Measurements from ENCODE around the gene LHFPL2.

DNA sequence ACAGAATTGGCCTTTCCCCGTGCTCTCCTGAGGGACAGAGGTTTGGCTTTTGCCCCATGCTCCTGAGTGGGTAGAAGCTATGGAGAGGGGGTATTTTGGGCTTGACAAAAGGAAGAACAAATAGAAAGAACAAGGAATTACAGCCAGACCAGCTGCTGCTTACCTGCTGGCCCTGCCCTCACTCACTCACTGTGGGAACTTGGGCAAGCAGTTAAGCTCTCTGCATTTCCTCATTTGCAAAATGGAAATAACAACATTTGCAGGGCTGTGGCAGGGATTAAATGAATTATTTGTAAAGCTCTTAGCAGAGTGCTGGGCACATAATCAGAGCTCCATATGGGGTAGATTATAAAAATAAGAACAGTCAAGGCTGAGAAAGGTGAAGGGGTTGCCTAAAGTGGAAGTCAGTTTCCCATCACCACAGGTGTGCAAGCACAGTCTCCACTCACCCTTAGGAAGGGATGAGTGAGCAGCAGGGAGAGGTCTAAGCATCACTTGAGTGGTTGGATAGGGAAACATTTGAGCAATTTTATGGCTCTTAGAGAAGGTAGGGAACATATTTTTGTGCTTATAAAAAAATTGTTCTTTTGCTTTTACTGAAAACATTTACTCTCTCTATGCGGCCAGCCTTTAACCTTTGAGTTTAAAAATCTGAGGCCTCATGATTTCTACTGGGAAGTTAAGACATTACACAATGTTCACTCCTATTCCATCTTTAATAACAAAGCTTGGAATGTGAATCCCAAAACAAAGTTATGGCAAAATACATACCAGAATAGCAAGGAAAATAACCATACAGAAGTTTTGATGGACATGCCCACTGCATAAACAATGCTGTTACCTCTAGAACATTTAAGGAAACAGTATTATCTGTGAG lies 42.8 kb upstream of the LHFPL2 start:
- TF ChIP-seq, protein P1, sequence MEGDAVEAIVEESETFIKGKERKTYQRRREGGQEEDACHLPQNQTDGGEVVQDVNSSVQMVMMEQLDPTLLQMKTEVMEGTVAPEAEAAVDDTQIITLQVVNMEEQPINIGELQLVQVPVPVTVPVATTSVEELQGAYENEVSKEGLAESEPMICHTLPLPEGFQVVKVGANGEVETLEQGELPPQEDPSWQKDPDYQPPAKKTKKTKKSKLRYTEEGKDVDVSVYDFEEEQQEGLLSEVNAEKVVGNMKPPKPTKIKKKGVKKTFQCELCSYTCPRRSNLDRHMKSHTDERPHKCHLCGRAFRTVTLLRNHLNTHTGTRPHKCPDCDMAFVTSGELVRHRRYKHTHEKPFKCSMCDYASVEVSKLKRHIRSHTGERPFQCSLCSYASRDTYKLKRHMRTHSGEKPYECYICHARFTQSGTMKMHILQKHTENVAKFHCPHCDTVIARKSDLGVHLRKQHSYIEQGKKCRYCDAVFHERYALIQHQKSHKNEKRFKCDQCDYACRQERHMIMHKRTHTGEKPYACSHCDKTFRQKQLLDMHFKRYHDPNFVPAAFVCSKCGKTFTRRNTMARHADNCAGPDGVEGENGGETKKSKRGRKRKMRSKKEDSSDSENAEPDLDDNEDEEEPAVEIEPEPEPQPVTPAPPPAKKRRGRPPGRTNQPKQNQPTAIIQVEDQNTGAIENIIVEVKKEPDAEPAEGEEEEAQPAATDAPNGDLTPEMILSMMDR (IDR thresholded peaks at IDR 0.05) = no peak
- TF ChIP-seq POLR2A (IDR thresholded peaks at IDR 0.05) = no peak

All from testis (tissue), 2 donors.